ENCODE data around the gene FEN1.

The FEN1 gene

GRCh38 chr11:61833471-61833870, 40.8 kb downstream of the FEN1 start:
- peaks cover 36% of the 10 kb centered on the region for H3K36me3 ChIP-seq (ENCODE audit: control insufficient read depth, insufficient read depth, low read length, severe bottlenecking)
- no peak overlapping the region for H3K9ac ChIP-seq (ENCODE audit: low read length)
- no peaks in the 10 kb centered on the region for H3K9me3 ChIP-seq (ENCODE audit: control insufficient read depth, low read length)
- no peak overlapping the region for H3K4me3 ChIP-seq (ENCODE audit: low read length)
- H3K27me3 ChIP-seq (replicated peaks; ENCODE audit: control insufficient read depth, insufficient read depth, low read length): no peaks in the 10 kb centered on the region
- peaks cover 47% of the 10 kb centered on the region for H3K4me1 ChIP-seq (ENCODE audit: control insufficient read depth, insufficient read depth, low read length)
- DNase-seq (ENCODE audit: low read depth): no peak

DNA sequence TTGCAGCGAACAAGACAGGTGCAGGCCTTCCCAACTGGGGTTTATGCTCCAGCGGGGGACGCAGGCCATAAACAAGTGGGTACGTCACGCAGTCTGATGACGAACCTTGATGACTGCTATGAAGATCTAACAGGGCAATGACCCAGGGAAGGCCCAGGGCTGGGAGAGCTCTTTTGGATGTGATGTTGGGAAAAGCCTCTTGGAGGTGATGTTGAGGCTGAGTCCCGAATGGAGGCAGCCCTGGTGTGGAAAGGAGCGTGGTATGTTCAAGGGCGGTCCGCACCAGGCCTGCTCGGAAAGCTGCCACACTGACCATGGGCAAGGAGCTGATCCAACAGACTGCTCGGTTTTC, 41.2 kb downstream of the FEN1 start:
- Histone ChIP-seq H3K9me3 (ENCODE audit: control insufficient read depth, low read length) (no peaks in the 10 kb centered on the region), H3K9ac (ENCODE audit: low read length) (peak overlapping the region; percentile 71), H3K27me3 (replicated peaks; ENCODE audit: control insufficient read depth, insufficient read depth, low read length) (no peaks in the 10 kb centered on the region), H3K4me3 (ENCODE audit: low read length) (no peak overlapping the region), H3K36me3 (ENCODE audit: control insufficient read depth, insufficient read depth, low read length, severe bottlenecking) (peaks cover 41% of the 10 kb centered on the region), H3K4me1 (ENCODE audit: control insufficient read depth, insufficient read depth, low read length) (peaks cover 47% of the 10 kb centered on the region)
- DNase-seq (ENCODE audit: low read depth): no peak

- Histone ChIP-seq H3K4me3 (ENCODE audit: low read length) (no peak overlapping the region), H3K27me3 (replicated peaks; ENCODE audit: control insufficient read depth, insufficient read depth, low read length) (no peaks in the 10 kb centered on the region), H3K9me3 (ENCODE audit: control insufficient read depth, low read length) (no peaks in the 10 kb centered on the region), H3K4me1 (ENCODE audit: control insufficient read depth, insufficient read depth, low read length) (peaks cover 44% of the 10 kb centered on the region), H3K9ac (ENCODE audit: low read length) (peak overlapping the region; percentile 77), H3K36me3 (ENCODE audit: control insufficient read depth, insufficient read depth, low read length, severe bottlenecking) (peaks cover 45% of the 10 kb centered on the region)
- peak; percentile 65 for DNase-seq (ENCODE audit: low read depth)
Measured at GRCh38 chr11:61834278-61835048, 41.8 kb downstream of the FEN1 start.

DNA sequence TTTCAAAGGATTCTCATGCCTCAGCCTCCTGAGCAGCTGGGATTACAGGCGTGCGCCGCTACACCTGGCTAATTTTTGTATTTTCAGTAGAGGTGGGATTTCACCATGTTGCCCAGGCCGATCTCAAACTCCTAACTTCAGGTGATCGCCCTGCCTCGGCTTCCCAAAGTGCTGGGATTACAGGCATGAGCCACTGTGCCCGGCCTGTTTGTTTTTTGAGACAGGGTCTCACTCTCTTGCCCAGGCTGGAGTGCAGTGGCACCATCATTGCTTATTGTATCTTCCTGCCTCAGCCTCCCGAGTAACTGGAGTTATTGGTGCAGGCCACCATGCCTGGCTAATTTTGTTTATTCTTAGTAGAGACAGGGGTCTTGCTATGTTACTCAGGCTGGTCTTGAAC, 43.5 kb downstream of the FEN1 start:
- Histone ChIP-seq H3K27me3 (replicated peaks; ENCODE audit: control insufficient read depth, insufficient read depth, low read length) (no peaks in the 10 kb centered on the region), H3K9ac (ENCODE audit: low read length) (no peak overlapping the region), H3K9me3 (ENCODE audit: control insufficient read depth, low read length) (no peaks in the 10 kb centered on the region), H3K36me3 (ENCODE audit: control insufficient read depth, insufficient read depth, low read length, severe bottlenecking) (peaks cover 62% of the 10 kb centered on the region), H3K4me3 (ENCODE audit: low read length) (no peak overlapping the region), H3K4me1 (ENCODE audit: control insufficient read depth, insufficient read depth, low read length) (peaks cover 27% of the 10 kb centered on the region)
- no peak for DNase-seq (ENCODE audit: low read depth)

GRCh38 chr11:61837411-61838005, 44.8 kb downstream of the FEN1 start:
- no peaks in the 10 kb centered on the region for H3K27me3 ChIP-seq (replicated peaks; ENCODE audit: control insufficient read depth, insufficient read depth, low read length)
- H3K36me3 ChIP-seq (ENCODE audit: control insufficient read depth, insufficient read depth, low read length, severe bottlenecking): peaks cover 68% of the 10 kb centered on the region
- peaks cover 17% of the 10 kb centered on the region for H3K4me1 ChIP-seq (ENCODE audit: control insufficient read depth, insufficient read depth, low read length)
- no peaks in the 10 kb centered on the region for H3K9me3 ChIP-seq (ENCODE audit: control insufficient read depth, low read length)
- no peak for DNase-seq (ENCODE audit: low read depth)
- no peak overlapping the region for H3K9ac ChIP-seq (ENCODE audit: low read length)
- no peak overlapping the region for H3K4me3 ChIP-seq (ENCODE audit: low read length)

DNA sequence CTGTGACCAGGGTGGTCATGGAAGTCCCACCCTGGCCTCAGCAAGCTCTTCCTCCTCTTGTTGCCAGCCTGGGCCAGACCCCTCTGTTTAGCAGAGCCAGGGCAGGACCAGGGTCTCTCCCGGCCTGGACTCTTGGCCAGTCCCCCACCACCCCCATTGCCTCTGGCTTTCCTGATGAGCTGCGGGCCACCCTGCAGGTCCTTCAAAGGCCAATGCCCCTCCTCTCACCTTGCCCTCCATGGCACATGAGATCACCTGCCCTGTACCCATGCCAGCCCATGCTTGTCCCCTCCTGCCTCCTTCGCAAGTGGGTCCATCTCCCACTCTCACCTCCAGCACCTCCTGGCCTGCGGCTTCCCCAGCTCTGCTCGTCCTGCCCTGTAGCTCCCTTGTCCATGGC, 45.8 kb downstream of the FEN1 start:
- H3K4me1 ChIP-seq (ENCODE audit: control insufficient read depth, insufficient read depth, low read length): peaks cover 16% of the 10 kb centered on the region
- H3K9ac ChIP-seq (ENCODE audit: low read length): no peak overlapping the region
- H3K27me3 ChIP-seq (replicated peaks; ENCODE audit: control insufficient read depth, insufficient read depth, low read length): no peaks in the 10 kb centered on the region
- H3K9me3 ChIP-seq (ENCODE audit: control insufficient read depth, low read length): no peaks in the 10 kb centered on the region
- no peak overlapping the region for H3K4me3 ChIP-seq (ENCODE audit: low read length)
- peaks cover 70% of the 10 kb centered on the region for H3K36me3 ChIP-seq (ENCODE audit: control insufficient read depth, insufficient read depth, low read length, severe bottlenecking)
- no peak for DNase-seq (ENCODE audit: low read depth)

DNA sequence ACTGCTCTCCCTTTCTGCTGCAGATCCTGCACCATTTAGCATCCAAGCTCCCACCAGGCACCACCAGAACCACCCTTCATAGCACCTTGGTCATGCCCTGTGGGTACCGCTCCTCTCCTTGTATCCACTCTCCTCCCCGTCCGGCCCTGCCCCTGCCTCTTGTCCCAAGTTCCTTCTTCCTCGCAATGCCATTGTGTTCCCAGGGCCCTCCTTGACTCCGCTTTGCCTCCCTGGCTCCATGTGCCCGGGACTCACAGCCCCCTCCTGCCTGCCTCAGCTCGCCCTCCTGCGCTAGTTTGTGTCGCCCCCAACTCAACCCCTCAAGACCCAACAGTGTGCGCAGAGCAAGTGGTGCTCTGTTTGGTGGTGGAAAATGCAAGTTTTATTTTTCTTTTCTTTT, 46.2 kb downstream of the FEN1 start:
- Histone ChIP-seq H3K9me3 (ENCODE audit: control insufficient read depth, low read length) (no peaks in the 10 kb centered on the region), H3K9ac (ENCODE audit: low read length) (no peak overlapping the region), H3K4me1 (ENCODE audit: control insufficient read depth, insufficient read depth, low read length) (peaks cover 12% of the 10 kb centered on the region), H3K36me3 (ENCODE audit: control insufficient read depth, insufficient read depth, low read length, severe bottlenecking) (peaks cover 69% of the 10 kb centered on the region), H3K4me3 (ENCODE audit: low read length) (no peak overlapping the region), H3K27me3 (replicated peaks; ENCODE audit: control insufficient read depth, insufficient read depth, low read length) (no peaks in the 10 kb centered on the region)
- no peak for DNase-seq (ENCODE audit: low read depth)

GRCh38 chr11:61839742-61840141, 47.0 kb downstream of the FEN1 start:
- peaks cover 76% of the 10 kb centered on the region for H3K36me3 ChIP-seq (ENCODE audit: control insufficient read depth, insufficient read depth, low read length, severe bottlenecking)

GRCh38 chr11:61840371-61840770, 47.7 kb downstream of the FEN1 start:
- Histone ChIP-seq H3K4me1 (ENCODE audit: control insufficient read depth, insufficient read depth, low read length) (no peaks in the 10 kb centered on the region), H3K9ac (ENCODE audit: low read length) (no peak overlapping the region), H3K4me3 (ENCODE audit: low read length) (no peak overlapping the region), H3K36me3 (ENCODE audit: control insufficient read depth, insufficient read depth, low read length, severe bottlenecking) (peaks cover 82% of the 10 kb centered on the region), H3K9me3 (ENCODE audit: control insufficient read depth, low read length) (no peaks in the 10 kb centered on the region), H3K27me3 (replicated peaks; ENCODE audit: control insufficient read depth, insufficient read depth, low read length) (no peaks in the 10 kb centered on the region)
- no peak for DNase-seq (ENCODE audit: low read depth)

More at GRCh38 chr11:61839742-61840141, 47.0 kb downstream of the FEN1 start:
- Histone ChIP-seq H3K9ac (ENCODE audit: low read length) (no peak overlapping the region), H3K9me3 (ENCODE audit: control insufficient read depth, low read length) (no peaks in the 10 kb centered on the region), H3K4me1 (ENCODE audit: control insufficient read depth, insufficient read depth, low read length) (peaks cover 4% of the 10 kb centered on the region), H3K27me3 (replicated peaks; ENCODE audit: control insufficient read depth, insufficient read depth, low read length) (no peaks in the 10 kb centered on the region), H3K4me3 (ENCODE audit: low read length) (no peak overlapping the region)
- DNase-seq (ENCODE audit: low read depth): no peak

- Histone ChIP-seq H3K4me3 (ENCODE audit: low read length) (no peak overlapping the region), H3K9ac (ENCODE audit: low read length) (no peak overlapping the region), H3K36me3 (ENCODE audit: control insufficient read depth, insufficient read depth, low read length, severe bottlenecking) (peaks cover 92% of the 10 kb centered on the region), H3K9me3 (ENCODE audit: control insufficient read depth, low read length) (no peaks in the 10 kb centered on the region), H3K4me1 (ENCODE audit: control insufficient read depth, insufficient read depth, low read length) (no peaks in the 10 kb centered on the region), H3K27me3 (replicated peaks; ENCODE audit: control insufficient read depth, insufficient read depth, low read length) (no peaks in the 10 kb centered on the region)
- no peak for DNase-seq (ENCODE audit: low read depth)
Measured at GRCh38 chr11:61841636-61842527, 49.2 kb downstream of the FEN1 start.

GRCh38 chr11:61842528-61842820, 49.8 kb downstream of the FEN1 start:
- no peak for DNase-seq (ENCODE audit: low read depth)
- Histone ChIP-seq H3K4me1 (ENCODE audit: control insufficient read depth, insufficient read depth, low read length) (no peaks in the 10 kb centered on the region), H3K4me3 (ENCODE audit: low read length) (no peak overlapping the region), H3K9me3 (ENCODE audit: control insufficient read depth, low read length) (no peaks in the 10 kb centered on the region), H3K9ac (ENCODE audit: low read length) (no peak overlapping the region), H3K36me3 (ENCODE audit: control insufficient read depth, insufficient read depth, low read length, severe bottlenecking) (peaks cover 92% of the 10 kb centered on the region), H3K27me3 (replicated peaks; ENCODE audit: control insufficient read depth, insufficient read depth, low read length) (no peaks in the 10 kb centered on the region)
